Astrocyte of the cerebellum (primary cell): Measurements from ENCODE around the gene FTSJ1.

ENCODE experiments used
- DNase-seq: peaks from one replicate; pipeline ENCODE4 v3.0.0-alpha.2; 2011; ENCODE audit warnings: low read depth
- H3K4me3 ChIP-seq: 2 replicates; pipeline ENCODE4 v1.5.1; 2011; ENCODE audit warnings: mild to moderate bottlenecking, low read depth, low read length, moderate library complexity
- in situ Hi-C: cut with HindIII; loops from 2 replicates; pipeline ENCODE4 v1.10.0; 2017; ENCODE audit warnings: low sequenced_read_pairs
- TF ChIP-seq, protein P1 (sequence below): IDR thresholded peaks from 2 replicates; pipeline ENCODE4 v1.5.1; 2012; ENCODE audit warnings: low read length, low read depth, moderate library complexity, mild to moderate bottlenecking; ENCODE audit errors: missing control alignments

FTSJ1 gene

GRCh38 chrX:48512371-48512935, 36.5 kb downstream of the FTSJ1 start:
- no peak for DNase-seq
- no peak overlapping the region for H3K4me3 ChIP-seq
- TF ChIP-seq, protein P1, sequence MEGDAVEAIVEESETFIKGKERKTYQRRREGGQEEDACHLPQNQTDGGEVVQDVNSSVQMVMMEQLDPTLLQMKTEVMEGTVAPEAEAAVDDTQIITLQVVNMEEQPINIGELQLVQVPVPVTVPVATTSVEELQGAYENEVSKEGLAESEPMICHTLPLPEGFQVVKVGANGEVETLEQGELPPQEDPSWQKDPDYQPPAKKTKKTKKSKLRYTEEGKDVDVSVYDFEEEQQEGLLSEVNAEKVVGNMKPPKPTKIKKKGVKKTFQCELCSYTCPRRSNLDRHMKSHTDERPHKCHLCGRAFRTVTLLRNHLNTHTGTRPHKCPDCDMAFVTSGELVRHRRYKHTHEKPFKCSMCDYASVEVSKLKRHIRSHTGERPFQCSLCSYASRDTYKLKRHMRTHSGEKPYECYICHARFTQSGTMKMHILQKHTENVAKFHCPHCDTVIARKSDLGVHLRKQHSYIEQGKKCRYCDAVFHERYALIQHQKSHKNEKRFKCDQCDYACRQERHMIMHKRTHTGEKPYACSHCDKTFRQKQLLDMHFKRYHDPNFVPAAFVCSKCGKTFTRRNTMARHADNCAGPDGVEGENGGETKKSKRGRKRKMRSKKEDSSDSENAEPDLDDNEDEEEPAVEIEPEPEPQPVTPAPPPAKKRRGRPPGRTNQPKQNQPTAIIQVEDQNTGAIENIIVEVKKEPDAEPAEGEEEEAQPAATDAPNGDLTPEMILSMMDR = no peak
- in situ Hi-C loops = no loop called here

- no peak for DNase-seq
- in situ Hi-C loops = no loop called here
- H3K4me3 ChIP-seq = no peak overlapping the region
- TF ChIP-seq, protein P1 = no peak
These were observed 37.7 kb downstream of the FTSJ1 start for GRCh38 chrX:48513670-48514069.

DNA sequence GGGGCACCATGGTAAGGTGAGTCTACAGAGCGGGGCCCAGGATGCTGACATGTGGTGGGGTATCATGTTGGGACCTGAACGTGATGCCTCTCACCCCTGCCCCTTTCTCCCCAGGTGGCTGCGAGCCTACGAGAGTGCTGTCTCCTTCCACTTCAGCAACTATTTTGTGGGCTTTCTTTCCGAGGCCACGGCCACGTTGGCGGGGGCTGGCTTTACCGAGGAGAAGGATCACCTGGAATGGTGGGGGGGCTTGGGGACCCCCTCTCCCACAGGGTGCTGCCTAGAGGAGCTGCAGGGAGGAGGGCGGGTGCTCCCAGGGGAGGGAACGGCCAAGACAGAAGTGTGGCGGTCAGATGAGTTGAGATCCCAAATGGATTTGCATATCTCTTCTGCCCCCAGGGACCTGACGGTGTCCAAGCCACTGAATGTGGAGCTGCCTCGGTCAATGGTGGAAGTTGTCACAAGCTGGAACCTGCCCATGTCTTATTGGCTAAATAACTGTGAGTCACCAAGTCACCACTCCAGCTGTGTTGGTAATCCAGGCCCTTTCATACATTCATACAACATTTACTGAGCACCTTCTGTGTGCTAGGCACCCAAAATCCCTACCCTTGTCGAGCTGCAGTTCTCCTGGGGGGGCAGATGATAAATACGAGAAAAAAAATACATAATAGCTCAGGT, 38.3 kb downstream of the FTSJ1 start:
- no peak for DNase-seq
- TF ChIP-seq, protein P1 = no peak
- H3K4me3 ChIP-seq = no peak overlapping the region
- in situ Hi-C loops = no loop called here

- H3K4me3 ChIP-seq = no peak overlapping the region
- DNase-seq = no peak
- in situ Hi-C loops = no loop called here
- TF ChIP-seq, protein P1 = no peak
These were observed 39.0 kb downstream of the FTSJ1 start for GRCh38 chrX:48514868-48515460.

DNA sequence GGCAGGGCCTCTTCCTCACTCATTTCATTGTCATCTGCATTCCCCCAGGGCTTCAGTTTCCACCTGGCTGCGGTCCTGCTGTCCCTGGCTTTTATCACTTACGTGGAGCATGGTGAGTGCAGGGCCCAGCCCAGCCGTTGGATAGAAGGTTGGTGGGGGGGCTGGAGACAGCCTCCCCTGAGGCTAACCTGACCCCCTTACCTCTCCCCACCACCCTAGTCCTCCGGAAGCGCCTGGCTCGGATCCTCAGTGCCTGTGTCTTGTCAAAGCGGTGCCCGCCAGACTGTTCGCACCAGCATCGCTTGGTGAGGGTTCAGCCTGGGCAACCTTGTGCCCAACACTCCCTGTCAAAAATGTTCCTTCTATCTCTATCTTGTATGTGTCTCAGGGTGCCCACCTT, 39.8 kb downstream of the FTSJ1 start:
- TF ChIP-seq, protein P1 = no peak
- in situ Hi-C loops = no loop called here
- no peak overlapping the region for H3K4me3 ChIP-seq

DNA sequence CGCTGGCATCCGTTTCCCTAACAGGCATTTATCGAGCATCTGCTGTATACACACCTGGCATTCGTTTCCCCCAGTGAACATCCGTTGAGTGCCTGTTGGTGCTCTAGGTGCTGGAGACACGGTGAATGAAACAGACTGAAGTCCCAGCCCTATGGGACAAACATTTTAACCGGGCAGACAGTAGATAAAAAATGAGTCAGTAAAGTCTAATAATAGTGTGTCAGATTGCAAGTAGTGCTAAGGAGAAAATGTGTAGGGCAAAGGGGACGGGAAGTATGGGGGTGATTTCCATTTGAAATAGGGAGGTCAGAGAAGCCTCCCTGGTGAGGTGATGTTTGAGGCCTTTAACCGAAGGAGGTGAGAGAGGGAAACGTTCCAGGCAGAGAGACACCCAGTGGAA, 40.3 kb downstream of the FTSJ1 start:
- no peak overlapping the region for H3K4me3 ChIP-seq
- TF ChIP-seq, protein P1 = no peak
- in situ Hi-C loops = no loop called here
- no peak for DNase-seq

More for the DNA sequence above, 39.8 kb downstream of the FTSJ1 start:
- DNase-seq = no peak
